Measurements from ENCODE around the gene THOC1.

THOC1 gene

GRCh38 chr18:211582-211981 is 56.3 kb downstream of the THOC1 start:
- DNase-seq: no peak

GRCh38 chr18:210733-211132 is 57.1 kb downstream of the THOC1 start:
- DNase-seq: no peak

- no peak for DNase-seq
These were observed 57.8 kb downstream of the THOC1 start for GRCh38 chr18:210075-210474.

GRCh38 chr18:199768-200167 is 68.1 kb downstream of the THOC1 start:
- no peak for DNase-seq

GRCh38 chr18:199214-199613 is 68.6 kb downstream of the THOC1 start:
- DNase-seq: no peak

GRCh38 chr18:195651-196050 is 72.2 kb downstream of the THOC1 start:
- no peak for DNase-seq

- no peak for DNase-seq
These were observed 75.0 kb downstream of the THOC1 start for GRCh38 chr18:192801-193200.

- DNase-seq: no peak
These were observed 76.1 kb downstream of the THOC1 start for GRCh38 chr18:191725-192124.

GRCh38 chr18:189254-189653 is 78.6 kb downstream of the THOC1 start:
- DNase-seq: no peak

GRCh38 chr18:183769-184168 is 84.1 kb downstream of the THOC1 start:
- no peak for DNase-seq

GRCh38 chr18:181711-182110 is 86.1 kb downstream of the THOC1 start:
- DNase-seq: no peak

GRCh38 chr18:179499-179898 is 88.3 kb downstream of the THOC1 start:
- no peak for DNase-seq

GRCh38 chr18:172361-172760 is 95.5 kb downstream of the THOC1 start:
- no peak for DNase-seq

Data from CD4-positive, alpha-beta T cell treated with Interleukin-6 for 4 hours (primary cell).